ENCODE data around the gene PTPRU. TPM values are rescaled to one million over a fixed set of nuclear protein-coding genes. Genes with fewer than 3 reads are reported as not detected.

PTPRU gene
- total RNA-seq, 4 donors from 2014 or later = 4.3 to 15.9 (median 7.5) TPM

DNA sequence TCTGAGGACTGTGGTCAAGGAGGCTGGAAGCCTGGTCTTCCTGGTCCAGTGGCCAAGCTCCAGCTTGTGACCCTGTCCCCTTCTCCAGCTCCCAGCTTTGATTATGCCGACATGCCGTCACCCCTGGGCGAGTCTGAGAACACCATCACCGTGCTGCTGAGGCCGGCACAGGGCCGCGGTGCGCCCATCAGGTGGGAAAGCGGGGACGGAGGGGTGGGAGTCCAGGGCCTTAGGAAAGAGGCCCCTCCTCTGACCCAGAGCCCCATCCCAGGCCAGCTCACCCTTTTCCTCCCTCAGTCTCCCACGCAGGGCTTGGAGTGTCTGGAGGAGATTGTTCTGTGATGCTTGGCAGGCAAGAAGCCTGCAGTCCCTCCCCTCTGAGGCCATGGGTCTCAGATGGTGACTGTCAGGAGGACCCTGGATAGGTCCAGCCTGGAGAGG is 43.6 kb downstream of the PTPRU start:
- 90 to 92% methylated on average over 6 to 10 of the region's 11 CpGs for WGBS, 2 donors

DNA sequence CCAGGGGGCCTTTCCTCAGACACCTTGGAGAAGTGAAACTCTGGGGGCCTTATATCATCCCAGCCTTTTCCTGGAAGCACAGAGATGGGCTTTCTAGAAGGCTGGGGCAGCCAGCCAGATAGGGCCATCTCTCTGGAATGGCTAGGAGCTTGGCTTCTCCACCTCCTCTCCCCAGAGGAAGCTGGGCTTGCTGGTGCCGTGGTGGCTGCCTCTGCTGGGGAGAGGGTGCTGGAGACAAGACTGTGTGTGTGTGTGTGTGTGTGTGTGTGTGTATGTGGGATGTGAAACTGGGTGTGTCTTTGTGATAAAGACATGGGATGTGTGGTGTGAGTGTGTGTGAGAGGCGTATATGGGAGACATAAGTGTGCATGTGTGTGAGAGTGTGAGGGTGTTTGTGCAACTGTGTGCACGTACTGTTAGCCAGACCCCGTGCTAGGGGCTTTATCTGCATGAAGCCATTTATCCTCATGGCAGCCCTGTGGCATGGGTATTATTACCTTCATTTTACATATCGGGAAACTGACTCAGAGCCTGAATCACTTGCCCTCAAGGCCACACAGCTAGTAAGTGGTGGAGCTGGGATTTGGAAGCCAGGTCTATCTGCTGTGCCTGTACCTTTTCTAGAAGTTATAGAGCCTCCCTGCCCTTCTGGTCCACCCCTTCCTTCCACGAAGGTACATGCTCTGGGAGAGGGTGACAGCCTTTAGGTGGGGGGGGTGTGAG is 44.2 kb downstream of the PTPRU start:
- 39 to 65% methylated on average over 5 to 6 of the region's 6 CpGs for WGBS, 2 donors
- no peak for TF ChIP-seq POLR2A (IDR thresholded peaks at IDR 0.05)
- TF ChIP-seq, protein P1, sequence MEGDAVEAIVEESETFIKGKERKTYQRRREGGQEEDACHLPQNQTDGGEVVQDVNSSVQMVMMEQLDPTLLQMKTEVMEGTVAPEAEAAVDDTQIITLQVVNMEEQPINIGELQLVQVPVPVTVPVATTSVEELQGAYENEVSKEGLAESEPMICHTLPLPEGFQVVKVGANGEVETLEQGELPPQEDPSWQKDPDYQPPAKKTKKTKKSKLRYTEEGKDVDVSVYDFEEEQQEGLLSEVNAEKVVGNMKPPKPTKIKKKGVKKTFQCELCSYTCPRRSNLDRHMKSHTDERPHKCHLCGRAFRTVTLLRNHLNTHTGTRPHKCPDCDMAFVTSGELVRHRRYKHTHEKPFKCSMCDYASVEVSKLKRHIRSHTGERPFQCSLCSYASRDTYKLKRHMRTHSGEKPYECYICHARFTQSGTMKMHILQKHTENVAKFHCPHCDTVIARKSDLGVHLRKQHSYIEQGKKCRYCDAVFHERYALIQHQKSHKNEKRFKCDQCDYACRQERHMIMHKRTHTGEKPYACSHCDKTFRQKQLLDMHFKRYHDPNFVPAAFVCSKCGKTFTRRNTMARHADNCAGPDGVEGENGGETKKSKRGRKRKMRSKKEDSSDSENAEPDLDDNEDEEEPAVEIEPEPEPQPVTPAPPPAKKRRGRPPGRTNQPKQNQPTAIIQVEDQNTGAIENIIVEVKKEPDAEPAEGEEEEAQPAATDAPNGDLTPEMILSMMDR (IDR thresholded peaks at IDR 0.05) = no peak
- H3K4me3 ChIP-seq = no peak overlapping the region
- no peaks in the 10 kb centered on the region for H3K27me3 ChIP-seq
- H3K9me3 ChIP-seq = no peaks in the 10 kb centered on the region
- peaks cover 0 to 8% (median 4%) of the 10 kb centered on the region in 3 donors for H3K4me1 ChIP-seq
- no peak for DNase-seq
- H3K27ac ChIP-seq = no peak overlapping the region
- intact Hi-C loops (cut with DNase I) = no loop called here
- peaks cover 0 to 17% (median 0%) of the 10 kb centered on the region in 3 donors for H3K36me3 ChIP-seq

More for the DNA sequence above, 43.6 kb downstream of the PTPRU start:
- Histone ChIP-seq H3K9me3 (no peaks in the 10 kb centered on the region), H3K27ac (no peak overlapping the region), H3K27me3 (no peaks in the 10 kb centered on the region), H3K4me1 (peaks cover 0 to 8% (median 4%) of the 10 kb centered on the region in 3 donors), H3K36me3 (peaks cover 0 to 17% (median 0%) of the 10 kb centered on the region in 3 donors), H3K4me3 (no peak overlapping the region)
- intact Hi-C loops (cut with DNase I) = no loop called here
- TF ChIP-seq, protein P1 (IDR thresholded peaks at IDR 0.05) = no peak
- TF ChIP-seq POLR2A (IDR thresholded peaks at IDR 0.05) = no peak
- DNase-seq = no peak

DNA sequence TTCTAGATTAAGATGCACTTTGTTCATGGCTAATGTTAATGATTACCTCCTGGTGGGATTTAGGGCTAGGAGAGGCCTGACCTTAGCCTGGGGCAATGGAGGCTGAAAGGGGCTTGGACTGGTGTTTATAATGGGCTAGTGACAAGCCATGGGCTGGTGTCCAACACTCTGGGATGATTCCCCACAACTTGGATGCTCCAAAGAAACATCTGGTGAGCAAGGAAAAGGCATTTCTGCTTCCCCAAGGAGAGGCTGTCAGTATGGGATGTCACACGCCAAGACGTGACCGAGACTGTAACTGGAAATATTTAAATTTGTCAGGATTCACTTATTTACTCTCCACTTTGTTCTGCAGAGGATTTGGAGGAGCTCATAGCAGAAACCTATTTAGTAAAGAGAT is 45.2 kb downstream of the PTPRU start:
- Histone ChIP-seq H3K27me3 (no peaks in the 10 kb centered on the region), H3K36me3 (peaks cover 0 to 10% (median 0%) of the 10 kb centered on the region in 3 donors), H3K27ac (no peak overlapping the region), H3K4me3 (no peak overlapping the region), H3K9me3 (no peaks in the 10 kb centered on the region), H3K4me1 (peaks cover 0 to 9% (median 4%) of the 10 kb centered on the region in 3 donors)
- TF ChIP-seq POLR2A (IDR thresholded peaks at IDR 0.05) = no peak
- TF ChIP-seq, protein P1 (IDR thresholded peaks at IDR 0.05) = no peak
- DNase-seq = no peak
- WGBS, 2 donors = 56 to 87% methylated on average over 2 to 3 of the region's 3 CpGs
- intact Hi-C loops (cut with DNase I) = no loop called here

DNA sequence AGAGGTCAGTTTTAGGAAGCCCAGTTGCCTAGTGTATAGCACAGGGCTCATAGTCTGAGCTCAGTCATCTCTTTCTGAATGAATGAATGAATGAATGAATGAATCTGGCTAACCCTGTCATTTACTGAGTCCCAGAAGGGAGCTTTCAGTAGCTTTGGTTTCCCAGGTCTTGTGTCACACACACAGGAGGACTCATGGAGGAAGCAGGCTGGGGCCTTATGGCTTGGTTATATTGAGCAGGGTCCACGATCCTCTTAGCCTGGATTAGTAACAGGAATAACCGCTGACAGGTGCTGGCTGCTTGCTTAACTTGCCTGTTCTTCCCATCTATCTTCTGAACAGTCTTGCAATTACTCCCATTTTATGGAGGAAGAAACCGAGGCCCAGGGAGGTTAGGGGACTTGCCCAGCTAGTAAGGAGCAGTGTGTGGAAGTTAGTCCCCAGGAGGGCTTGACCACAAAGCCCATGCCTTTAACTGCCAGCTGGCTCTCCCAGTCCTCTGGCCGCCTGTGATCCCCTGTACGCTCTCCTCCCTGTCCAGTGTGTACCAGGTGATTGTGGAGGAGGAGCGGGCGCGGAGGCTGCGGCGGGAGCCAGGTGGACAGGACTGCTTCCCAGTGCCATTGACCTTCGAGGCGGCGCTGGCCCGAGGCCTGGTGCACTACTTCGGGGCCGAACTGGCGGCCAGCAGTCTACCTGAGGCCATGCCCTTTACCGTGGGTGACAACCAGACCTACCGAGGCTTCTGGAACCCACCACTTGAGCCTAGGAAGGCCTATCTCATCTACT is 46.0 kb downstream of the PTPRU start:
- intact Hi-C loops (cut with DNase I) = no loop called here
- 90 to 92% methylated on average over 2 to 3 of the region's 19 CpGs for WGBS, 2 donors

More for the DNA sequence above, 46.0 kb downstream of the PTPRU start:
- peaks cover 0 to 10% (median 0%) of the 10 kb centered on the region in 3 donors for H3K36me3 ChIP-seq
- no peak for DNase-seq
- no peak overlapping the region for H3K4me3 ChIP-seq
- H3K27ac ChIP-seq = no peak overlapping the region
- H3K4me1 ChIP-seq = peaks cover 0 to 16% (median 4%) of the 10 kb centered on the region in 3 donors
- no peaks in the 10 kb centered on the region for H3K9me3 ChIP-seq
- TF ChIP-seq, protein P1 (IDR thresholded peaks at IDR 0.05) = no peak
- no peak for TF ChIP-seq POLR2A (IDR thresholded peaks at IDR 0.05)
- no peaks in the 10 kb centered on the region for H3K27me3 ChIP-seq

All from esophagus squamous epithelium (tissue), 5 donors.